K562 (cell line): ENCODE measurements around the gene GPATCH3. TPM values are rescaled to one million over a fixed set of nuclear protein-coding genes. Genes with fewer than 3 reads are reported as not detected.

ENCODE experiments used
- polyA plus RNA-seq, 8 experiments: library from polyadenylated mRNA; depleted of rRNA in 4 of 8; stranded (reverse) in 5 of 8; unstranded in 3 of 8; fragments of >200 nt; fragmentation: Nextera tagmentation in 2 of 8; fragmentation: Illumina TruSeq in 1 of 8; extraction: Ambion mirVana in 2 of 8; extraction: Trizol in 1 of 8; gene quantifications; 2 replicates each; pipeline versions ENCODE4 v1.2.1 to v1.2.3, GENCODE V29; 2011 to 2014; ENCODE audit warnings: inconsistent platforms in 1 of 8, missing spikeins in 1 of 8
- total RNA-seq, 7 experiments: library from RNA; depleted of rRNA in 6 of 7; stranded (reverse); fragments of >200 nt in 6 of 7; fragmentation: Illumina TruSeq in 2 of 7; extraction: Trizol in 2 of 7; gene quantifications; 2 replicates each; pipeline versions ENCODE4 v1.2.1 to v1.2.3, GENCODE V29; 2011 to 2021; ENCODE audit warnings: low replicate concordance in 1 of 7
- TF ChIP-seq, protein P1 (sequence below), 2 experiments: fragments of 150-350 bp in 1 of 2; IDR thresholded peaks; 2 replicates each; pipeline ENCODE4 v1.6.1; 2012 to 2016; ENCODE audit warnings: low read depth in 2 of 2, low read length in 2 of 2, mild to moderate bottlenecking in 1 of 2, moderate library complexity in 1 of 2
- TF ChIP-seq, protein P2 (sequence below), 2 experiments: fragments of 450-650 bp in 1 of 2; sonication (generic) in 1 of 2; formaldehyde crosslinking in 1 of 2; IDR thresholded peaks; 2 replicates each; pipeline versions ENCODE4 v1.7.1 to v1.9.0; 2016 to 2022; ENCODE audit warnings: inconsistent platforms in 1 of 2, mild to moderate bottlenecking in 1 of 2, missing genetic modification reagents in 1 of 2
- TF ChIP-seq, protein P3 (sequence below): sonication (generic); formaldehyde crosslinking; IDR thresholded peaks from 2 replicates; pipeline ENCODE4 v1.8.0; 2023; ENCODE audit warnings: mild to moderate bottlenecking, missing genetic modification reagents

Gene GPATCH3
- total and polyA plus RNA-seq, 9 of the 15 experiments (the other 6 are each of a cell fraction or from before 2014, with no cell fraction given): 1.6 to 23.0 (median 13.3) TPM

DNA sequence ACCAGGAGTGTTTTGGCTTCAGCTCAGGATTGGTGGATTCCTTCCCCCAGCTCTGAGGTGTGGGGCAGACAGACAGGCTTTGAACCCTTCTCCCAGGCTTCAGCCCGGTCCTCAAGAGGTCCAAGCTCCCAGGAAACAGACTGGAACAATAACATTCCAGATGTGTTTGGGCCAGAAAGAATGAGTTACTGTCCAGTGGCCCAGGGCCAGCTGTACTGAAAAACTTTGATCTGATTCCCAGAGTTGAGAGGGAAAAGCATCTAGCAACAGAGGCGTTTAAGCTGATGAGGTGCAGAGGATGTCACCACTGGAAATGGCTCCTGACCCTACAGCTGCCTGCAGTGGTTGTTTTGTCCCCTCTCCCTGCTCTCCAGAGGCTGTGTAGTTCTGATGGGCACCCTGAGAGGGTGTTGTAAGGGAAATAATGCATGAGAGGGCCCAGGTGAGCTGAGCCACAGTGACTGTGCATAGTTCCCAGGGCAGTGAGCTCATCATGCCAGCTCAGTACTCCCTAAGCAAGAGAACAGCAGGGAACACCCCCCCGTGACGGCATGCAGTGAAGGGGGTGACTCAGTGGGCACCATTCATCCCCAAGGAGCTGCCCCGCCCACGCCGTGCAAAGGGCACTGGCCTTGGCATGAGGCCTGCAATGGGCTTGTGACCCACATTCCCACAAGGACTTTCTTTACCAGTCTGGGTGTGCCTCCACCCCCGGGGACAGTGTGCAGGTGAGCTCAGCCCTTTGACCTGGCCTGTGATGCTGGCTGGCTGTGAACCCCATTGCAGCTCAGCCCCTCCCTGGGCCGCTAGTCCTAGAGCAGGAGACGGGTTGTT is 51.1 kb downstream of the GPATCH3 start (continued):
- TF ChIP-seq, protein P1, sequence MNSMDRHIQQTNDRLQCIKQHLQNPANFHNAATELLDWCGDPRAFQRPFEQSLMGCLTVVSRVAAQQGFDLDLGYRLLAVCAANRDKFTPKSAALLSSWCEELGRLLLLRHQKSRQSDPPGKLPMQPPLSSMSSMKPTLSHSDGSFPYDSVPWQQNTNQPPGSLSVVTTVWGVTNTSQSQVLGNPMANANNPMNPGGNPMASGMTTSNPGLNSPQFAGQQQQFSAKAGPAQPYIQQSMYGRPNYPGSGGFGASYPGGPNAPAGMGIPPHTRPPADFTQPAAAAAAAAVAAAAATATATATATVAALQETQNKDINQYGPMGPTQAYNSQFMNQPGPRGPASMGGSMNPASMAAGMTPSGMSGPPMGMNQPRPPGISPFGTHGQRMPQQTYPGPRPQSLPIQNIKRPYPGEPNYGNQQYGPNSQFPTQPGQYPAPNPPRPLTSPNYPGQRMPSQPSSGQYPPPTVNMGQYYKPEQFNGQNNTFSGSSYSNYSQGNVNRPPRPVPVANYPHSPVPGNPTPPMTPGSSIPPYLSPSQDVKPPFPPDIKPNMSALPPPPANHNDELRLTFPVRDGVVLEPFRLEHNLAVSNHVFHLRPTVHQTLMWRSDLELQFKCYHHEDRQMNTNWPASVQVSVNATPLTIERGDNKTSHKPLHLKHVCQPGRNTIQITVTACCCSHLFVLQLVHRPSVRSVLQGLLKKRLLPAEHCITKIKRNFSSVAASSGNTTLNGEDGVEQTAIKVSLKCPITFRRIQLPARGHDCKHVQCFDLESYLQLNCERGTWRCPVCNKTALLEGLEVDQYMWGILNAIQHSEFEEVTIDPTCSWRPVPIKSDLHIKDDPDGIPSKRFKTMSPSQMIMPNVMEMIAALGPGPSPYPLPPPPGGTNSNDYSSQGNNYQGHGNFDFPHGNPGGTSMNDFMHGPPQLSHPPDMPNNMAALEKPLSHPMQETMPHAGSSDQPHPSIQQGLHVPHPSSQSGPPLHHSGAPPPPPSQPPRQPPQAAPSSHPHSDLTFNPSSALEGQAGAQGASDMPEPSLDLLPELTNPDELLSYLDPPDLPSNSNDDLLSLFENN (IDR thresholded peaks at IDR 0.05; ENCODE audit: low read depth in 2 of 2, low read length in 2 of 2): no peak
- TF ChIP-seq, protein P2, sequence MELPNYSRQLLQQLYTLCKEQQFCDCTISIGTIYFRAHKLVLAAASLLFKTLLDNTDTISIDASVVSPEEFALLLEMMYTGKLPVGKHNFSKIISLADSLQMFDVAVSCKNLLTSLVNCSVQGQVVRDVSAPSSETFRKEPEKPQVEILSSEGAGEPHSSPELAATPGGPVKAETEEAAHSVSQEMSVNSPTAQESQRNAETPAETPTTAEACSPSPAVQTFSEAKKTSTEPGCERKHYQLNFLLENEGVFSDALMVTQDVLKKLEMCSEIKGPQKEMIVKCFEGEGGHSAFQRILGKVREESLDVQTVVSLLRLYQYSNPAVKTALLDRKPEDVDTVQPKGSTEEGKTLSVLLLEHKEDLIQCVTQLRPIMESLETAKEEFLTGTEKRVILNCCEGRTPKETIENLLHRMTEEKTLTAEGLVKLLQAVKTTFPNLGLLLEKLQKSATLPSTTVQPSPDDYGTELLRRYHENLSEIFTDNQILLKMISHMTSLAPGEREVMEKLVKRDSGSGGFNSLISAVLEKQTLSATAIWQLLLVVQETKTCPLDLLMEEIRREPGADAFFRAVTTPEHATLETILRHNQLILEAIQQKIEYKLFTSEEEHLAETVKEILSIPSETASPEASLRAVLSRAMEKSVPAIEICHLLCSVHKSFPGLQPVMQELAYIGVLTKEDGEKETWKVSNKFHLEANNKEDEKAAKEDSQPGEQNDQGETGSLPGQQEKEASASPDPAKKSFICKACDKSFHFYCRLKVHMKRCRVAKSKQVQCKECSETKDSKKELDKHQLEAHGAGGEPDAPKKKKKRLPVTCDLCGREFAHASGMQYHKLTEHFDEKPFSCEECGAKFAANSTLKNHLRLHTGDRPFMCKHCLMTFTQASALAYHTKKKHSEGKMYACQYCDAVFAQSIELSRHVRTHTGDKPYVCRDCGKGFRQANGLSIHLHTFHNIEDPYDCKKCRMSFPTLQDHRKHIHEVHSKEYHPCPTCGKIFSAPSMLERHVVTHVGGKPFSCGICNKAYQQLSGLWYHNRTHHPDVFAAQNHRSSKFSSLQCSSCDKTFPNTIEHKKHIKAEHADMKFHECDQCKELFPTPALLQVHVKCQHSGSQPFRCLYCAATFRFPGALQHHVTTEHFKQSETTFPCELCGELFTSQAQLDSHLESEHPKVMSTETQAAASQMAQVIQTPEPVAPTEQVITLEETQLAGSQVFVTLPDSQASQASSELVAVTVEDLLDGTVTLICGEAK (IDR thresholded peaks at IDR 0.05): no peak
- TF ChIP-seq, protein P2 (CRISPR knock-in tag; IDR thresholded peaks at IDR 0.05): no peak
- TF ChIP-seq, protein P3, sequence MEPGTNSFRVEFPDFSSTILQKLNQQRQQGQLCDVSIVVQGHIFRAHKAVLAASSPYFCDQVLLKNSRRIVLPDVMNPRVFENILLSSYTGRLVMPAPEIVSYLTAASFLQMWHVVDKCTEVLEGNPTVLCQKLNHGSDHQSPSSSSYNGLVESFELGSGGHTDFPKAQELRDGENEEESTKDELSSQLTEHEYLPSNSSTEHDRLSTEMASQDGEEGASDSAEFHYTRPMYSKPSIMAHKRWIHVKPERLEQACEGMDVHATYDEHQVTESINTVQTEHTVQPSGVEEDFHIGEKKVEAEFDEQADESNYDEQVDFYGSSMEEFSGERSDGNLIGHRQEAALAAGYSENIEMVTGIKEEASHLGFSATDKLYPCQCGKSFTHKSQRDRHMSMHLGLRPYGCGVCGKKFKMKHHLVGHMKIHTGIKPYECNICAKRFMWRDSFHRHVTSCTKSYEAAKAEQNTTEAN (CRISPR knock-in tag): no peak
